ENCODE data around the gene GPC6. TPM values are rescaled to one million over a fixed set of nuclear protein-coding genes. Genes with fewer than 3 reads are reported as not detected.

GPC6 gene
- polyA plus RNA-seq, 1 donor (not counting 4 experiments of a cell fraction or from before 2014, with no cell fraction given): 0.42 TPM

DNA sequence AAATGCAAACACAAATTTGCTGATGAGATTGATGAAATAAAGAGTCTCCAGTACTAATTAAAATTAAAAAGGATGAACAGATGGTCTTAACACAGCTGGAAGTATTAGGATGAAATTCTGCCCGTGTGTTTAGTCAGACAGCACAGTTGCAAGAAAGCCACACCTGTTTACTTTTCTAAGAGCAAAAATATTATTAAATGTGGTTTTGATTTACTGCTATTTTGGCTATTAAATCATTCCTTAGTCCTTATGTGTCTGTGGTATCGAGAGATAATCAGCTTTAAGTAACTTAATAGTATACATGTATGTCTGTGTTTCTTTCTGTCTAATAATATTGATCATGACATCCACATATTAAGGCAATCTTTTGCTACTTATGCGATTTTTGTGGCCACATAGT lies 494.9 kb downstream of the GPC6 start:
- Histone ChIP-seq H3K9ac (ENCODE audit: control insufficient read depth, extremely low read depth, insufficient read depth, low read length) (no peak overlapping the region), H3K9me1 (ENCODE audit: control insufficient read depth, extremely low read depth, insufficient read depth, low read length) (no peaks in the 10 kb centered on the region), H3K27ac (ENCODE audit: control insufficient read depth, insufficient read depth, low read length) (no peak overlapping the region), H3K4me1 (ENCODE audit: control insufficient read depth, extremely low read depth, insufficient read depth, low read length) (no peaks in the 10 kb centered on the region), H3K4me3 (ENCODE audit: control insufficient read depth in 2 of 3, extremely low read depth in 1 of 3, insufficient read depth in 2 of 3, low read depth in 1 of 3, low read length in 3 of 3) (no peak overlapping the region), H2AFZ (ENCODE audit: control insufficient read depth, low read length) (no peak overlapping the region), H3K9me3 (ENCODE audit: control insufficient read depth, low read depth, low read length) (no peaks in the 10 kb centered on the region), H3K79me2 (ENCODE audit: control insufficient read depth, insufficient read depth, low read length) (no peaks in the 10 kb centered on the region), H4K20me1 (ENCODE audit: control insufficient read depth, extremely low read depth, insufficient read depth, low read length) (no peaks in the 10 kb centered on the region), H3K27me3 (ENCODE audit: control insufficient read depth, extremely low read depth, insufficient read depth, low read length) (no peaks in the 10 kb centered on the region), H3K36me3 (ENCODE audit: control insufficient read depth in 2 of 2, extremely low read depth in 1 of 2, insufficient read depth in 2 of 2, low read length in 2 of 2) (no peaks in the 10 kb centered on the region), H3K4me2 (ENCODE audit: control insufficient read depth, extremely low read depth, insufficient read depth, low read depth, low read length) (no peak overlapping the region)
- DNase-seq (ENCODE audit: low read depth, low spot score) (no peak), FAIRE-seq (no peak)
- no peak for TF ChIP-seq CTCF (optimal IDR thresholded peaks at IDR 0.05 in 1 of 3, IDR thresholded peaks at IDR 0.05 in 1 of 3, conservative IDR thresholded peaks at IDR 0.05 in 1 of 3; ENCODE audit: extremely low read depth in 1 of 3, insufficient read depth in 2 of 3, low read length in 3 of 3)
- no peak for TF ChIP-seq EZH2 (IDR thresholded peaks at IDR 0.05; ENCODE audit: low read length)
- dilution Hi-C loops (cut with MboI; ENCODE audit: extremely low pct_ligation_motif_present, low sequenced_read_pairs): no loop called here

- Histone ChIP-seq H3K4me2 (ENCODE audit: control insufficient read depth, extremely low read depth, insufficient read depth, low read depth, low read length) (no peak overlapping the region), H3K4me3 (ENCODE audit: control insufficient read depth in 2 of 3, extremely low read depth in 1 of 3, insufficient read depth in 2 of 3, low read depth in 1 of 3, low read length in 3 of 3) (no peak overlapping the region), H3K9me1 (ENCODE audit: control insufficient read depth, extremely low read depth, insufficient read depth, low read length) (no peaks in the 10 kb centered on the region), H3K4me1 (ENCODE audit: control insufficient read depth, extremely low read depth, insufficient read depth, low read length) (no peaks in the 10 kb centered on the region), H3K9me3 (ENCODE audit: control insufficient read depth, low read depth, low read length) (no peaks in the 10 kb centered on the region), H3K9ac (ENCODE audit: control insufficient read depth, extremely low read depth, insufficient read depth, low read length) (no peak overlapping the region), H3K36me3 (ENCODE audit: control insufficient read depth in 2 of 2, extremely low read depth in 1 of 2, insufficient read depth in 2 of 2, low read length in 2 of 2) (no peaks in the 10 kb centered on the region), H3K79me2 (ENCODE audit: control insufficient read depth, insufficient read depth, low read length) (no peaks in the 10 kb centered on the region), H2AFZ (ENCODE audit: control insufficient read depth, low read length) (no peak overlapping the region), H3K27ac (ENCODE audit: control insufficient read depth, insufficient read depth, low read length) (no peak overlapping the region), H4K20me1 (ENCODE audit: control insufficient read depth, extremely low read depth, insufficient read depth, low read length) (no peaks in the 10 kb centered on the region), H3K27me3 (ENCODE audit: control insufficient read depth, extremely low read depth, insufficient read depth, low read length) (no peaks in the 10 kb centered on the region)
- dilution Hi-C loops (cut with MboI; ENCODE audit: extremely low pct_ligation_motif_present, low sequenced_read_pairs): no loop called here
- FAIRE-seq (no peak), DNase-seq (ENCODE audit: low read depth, low spot score) (no peak)
- TF ChIP-seq CTCF (optimal IDR thresholded peaks at IDR 0.05 in 1 of 3, IDR thresholded peaks at IDR 0.05 in 1 of 3, conservative IDR thresholded peaks at IDR 0.05 in 1 of 3; ENCODE audit: extremely low read depth in 1 of 3, insufficient read depth in 2 of 3, low read length in 3 of 3): no peak
- no peak for TF ChIP-seq EZH2 (IDR thresholded peaks at IDR 0.05; ENCODE audit: low read length)
Measured at GRCh38 chr13:93723316-93723715, 496.7 kb downstream of the GPC6 start.

Data from keratinocyte (primary cell).